Stimulated activated CD4-positive, alpha-beta T cell treated with anti-CD3 and anti-CD28 coated beads, Interleukin-2, amount 100 ng/mL, for 48 hours (primary cell): ENCODE results near the gene ZNF143.

Experiments used
- DNase-seq, 2 donors: peaks; one replicate each; pipeline ENCODE4 v3.0.0-alpha.2; 2020

ZNF143 gene

GRCh38 chr11:9575260-9576240 lies 114.7 kb downstream of the ZNF143 start:
- no peak for DNase-seq

DNA sequence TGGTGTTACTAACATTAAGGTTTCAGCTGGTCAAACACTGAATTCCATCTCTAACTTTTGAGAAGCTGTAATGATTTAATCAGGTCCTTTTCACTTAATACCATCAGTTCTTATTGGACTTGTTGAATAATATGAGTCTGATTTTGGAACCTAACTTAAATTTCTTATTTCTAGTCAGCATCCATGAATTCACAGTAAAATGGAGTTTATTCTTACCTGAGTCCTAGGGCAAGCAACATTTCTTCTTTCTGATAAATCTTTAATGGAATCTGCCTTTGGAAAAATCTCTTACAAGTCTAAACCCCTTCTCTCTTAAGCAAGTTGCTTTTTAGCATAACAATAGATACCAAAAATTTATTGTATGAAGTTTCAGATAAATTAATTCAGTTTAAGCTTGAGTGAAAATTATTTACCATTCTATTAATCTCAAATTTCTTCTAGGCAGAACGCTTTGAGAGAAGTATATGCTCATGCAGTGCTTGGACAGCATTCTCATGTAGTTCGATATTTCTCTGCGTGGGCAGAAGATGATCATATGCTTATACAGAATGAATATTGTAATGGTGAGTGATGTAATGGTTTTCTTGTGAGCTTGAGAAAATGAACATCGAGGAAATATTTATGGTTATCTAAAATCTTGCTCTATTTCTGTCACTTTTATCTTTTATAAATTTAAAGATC lies 116.0 kb downstream of the ZNF143 start:
- no peak for DNase-seq

GRCh38 chr11:9577556-9577955 lies 116.7 kb downstream of the ZNF143 start:
- DNase-seq: no peak
